Thyroid gland (tissue), 4 donors: ENCODE results near the gene MXD1.

Experiments
- POLR2A ChIP-seq, 2 donors: fragments of 450-650 bp; IDR thresholded peaks; one replicate each; pipeline ENCODE4 v1.6.1; 2017; ENCODE audit warnings: antibody characterized with exemption in 2 of 2, mild to moderate bottlenecking in 2 of 2, moderate library complexity in 1 of 2
- TF ChIP-seq, protein P1 (sequence below), 6 experiments: fragments of 200-600 bp in 3 of 6; fragments of 450-650 bp in 3 of 6; sonication (generic) in 3 of 6; IDR thresholded peaks; one replicate each; pipeline ENCODE4 v1.5.1; 2016 to 2019; ENCODE audit warnings: antibody characterized with exemption in 6 of 6, mild to moderate bottlenecking in 2 of 6, inconsistent platforms in 1 of 6, moderate library complexity in 1 of 6

DNA sequence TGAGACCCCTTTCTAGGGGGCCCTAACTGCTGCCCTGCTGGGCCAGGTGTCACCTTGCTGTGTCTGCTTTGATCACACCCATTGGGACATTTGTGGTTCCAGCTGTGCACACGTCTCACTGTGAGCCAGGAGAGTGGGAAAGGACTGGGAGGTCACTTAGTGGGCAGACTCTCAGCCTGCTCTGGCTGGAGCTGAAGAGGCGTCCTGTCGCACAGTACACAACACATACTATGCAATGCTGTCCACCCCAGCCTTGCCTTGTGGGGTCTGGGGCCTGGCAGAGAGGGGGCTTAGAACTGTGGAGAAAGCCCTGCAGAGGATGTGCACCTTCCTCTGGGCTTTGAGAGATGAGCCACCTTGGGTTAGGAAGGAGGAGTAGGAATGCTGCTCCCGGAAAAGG lies 71.8 kb downstream of the MXD1 start:
- TF ChIP-seq, protein P1, sequence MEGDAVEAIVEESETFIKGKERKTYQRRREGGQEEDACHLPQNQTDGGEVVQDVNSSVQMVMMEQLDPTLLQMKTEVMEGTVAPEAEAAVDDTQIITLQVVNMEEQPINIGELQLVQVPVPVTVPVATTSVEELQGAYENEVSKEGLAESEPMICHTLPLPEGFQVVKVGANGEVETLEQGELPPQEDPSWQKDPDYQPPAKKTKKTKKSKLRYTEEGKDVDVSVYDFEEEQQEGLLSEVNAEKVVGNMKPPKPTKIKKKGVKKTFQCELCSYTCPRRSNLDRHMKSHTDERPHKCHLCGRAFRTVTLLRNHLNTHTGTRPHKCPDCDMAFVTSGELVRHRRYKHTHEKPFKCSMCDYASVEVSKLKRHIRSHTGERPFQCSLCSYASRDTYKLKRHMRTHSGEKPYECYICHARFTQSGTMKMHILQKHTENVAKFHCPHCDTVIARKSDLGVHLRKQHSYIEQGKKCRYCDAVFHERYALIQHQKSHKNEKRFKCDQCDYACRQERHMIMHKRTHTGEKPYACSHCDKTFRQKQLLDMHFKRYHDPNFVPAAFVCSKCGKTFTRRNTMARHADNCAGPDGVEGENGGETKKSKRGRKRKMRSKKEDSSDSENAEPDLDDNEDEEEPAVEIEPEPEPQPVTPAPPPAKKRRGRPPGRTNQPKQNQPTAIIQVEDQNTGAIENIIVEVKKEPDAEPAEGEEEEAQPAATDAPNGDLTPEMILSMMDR (IDR thresholded peaks at IDR 0.05) = no peak
- TF ChIP-seq POLR2A (IDR thresholded peaks at IDR 0.05) = no peak
